ENCODE results near the gene ICE1.

Gene ICE1

GRCh38 chr5:5497152-5497788 is 74.8 kb downstream of the ICE1 start:
- no peak overlapping the region for H3K27ac ChIP-seq (ENCODE audit: low read length)
- H4K20me1 ChIP-seq (ENCODE audit: insufficient read depth, low read length), result no peaks in the 10 kb centered on the region
- ATAC-seq (ENCODE audit: insufficient read depth, low read depth) (peak; percentile 76), DNase-seq (peak; percentile 33)
- no peak overlapping the region for H3K9ac ChIP-seq (ENCODE audit: low read depth, low read length)
- TF ChIP-seq CTCF (IDR thresholded peaks at IDR 0.05; ENCODE audit: borderline replicate concordance, extremely low read depth, low read length, poor library complexity, severe bottlenecking), result peak; percentile 69
- no peak for TF ChIP-seq EZH2 (IDR thresholded peaks at IDR 0.05; ENCODE audit: borderline replicate concordance, low read depth, low read length, severe bottlenecking)
- no peaks in the 10 kb centered on the region for H3K9me3 ChIP-seq (ENCODE audit: insufficient read depth, low read length, severe bottlenecking)
- no peaks in the 10 kb centered on the region for H3K4me1 ChIP-seq (ENCODE audit: insufficient read depth, low read length)
- H3K36me3 ChIP-seq (ENCODE audit: insufficient read depth, low read length), result no peaks in the 10 kb centered on the region
- H3K79me2 ChIP-seq (ENCODE audit: insufficient read depth, low read length), result no peaks in the 10 kb centered on the region
- H3K27me3 ChIP-seq (ENCODE audit: insufficient read depth, low read length, poor library complexity), result peaks cover 4% of the 10 kb centered on the region
- H2AFZ ChIP-seq (ENCODE audit: low read depth, low read length), result no peak overlapping the region
- no peak overlapping the region for H3K4me2 ChIP-seq (ENCODE audit: insufficient read depth, low read length)
- no peak overlapping the region for H3K4me3 ChIP-seq (ENCODE audit: low read depth in 1 of 2, low read length in 2 of 2)

- ATAC-seq (ENCODE audit: insufficient read depth, low read depth), result no peak
- no peak for TF ChIP-seq CTCF (IDR thresholded peaks at IDR 0.05; ENCODE audit: borderline replicate concordance, extremely low read depth, low read length, poor library complexity, severe bottlenecking)
- no peak for TF ChIP-seq EZH2 (IDR thresholded peaks at IDR 0.05; ENCODE audit: borderline replicate concordance, low read depth, low read length, severe bottlenecking)
- H3K4me2 ChIP-seq (ENCODE audit: insufficient read depth, low read length), result no peak overlapping the region
Observed at GRCh38 chr5:5499442-5499841, 77.0 kb downstream of the ICE1 start.

GRCh38 chr5:5504325-5504724 is 81.8 kb downstream of the ICE1 start:
- Histone ChIP-seq H3K4me3 (ENCODE audit: low read depth in 1 of 2, low read length in 2 of 2) (no peak overlapping the region), H3K36me3 (ENCODE audit: insufficient read depth, low read length) (no peaks in the 10 kb centered on the region), H3K27ac (ENCODE audit: low read length) (no peak overlapping the region), H3K79me2 (ENCODE audit: insufficient read depth, low read length) (no peaks in the 10 kb centered on the region), H4K20me1 (ENCODE audit: insufficient read depth, low read length) (no peaks in the 10 kb centered on the region), H2AFZ (ENCODE audit: low read depth, low read length) (no peak overlapping the region), H3K4me2 (ENCODE audit: insufficient read depth, low read length) (no peak overlapping the region), H3K27me3 (ENCODE audit: insufficient read depth, low read length, poor library complexity) (peaks cover 15% of the 10 kb centered on the region), H3K9me3 (ENCODE audit: insufficient read depth, low read length, severe bottlenecking) (peaks cover 4% of the 10 kb centered on the region), H3K4me1 (ENCODE audit: insufficient read depth, low read length) (no peaks in the 10 kb centered on the region), H3K9ac (ENCODE audit: low read depth, low read length) (no peak overlapping the region)
- DNase-seq (no peak), ATAC-seq (ENCODE audit: insufficient read depth, low read depth) (no peak)
- TF ChIP-seq CTCF (IDR thresholded peaks at IDR 0.05; ENCODE audit: borderline replicate concordance, extremely low read depth, low read length, poor library complexity, severe bottlenecking) (no peak), EZH2 (IDR thresholded peaks at IDR 0.05; ENCODE audit: borderline replicate concordance, low read depth, low read length, severe bottlenecking) (no peak)

More at GRCh38 chr5:5499442-5499841, 77.0 kb downstream of the ICE1 start:
- no peak overlapping the region for H3K9ac ChIP-seq (ENCODE audit: low read depth, low read length)
- DNase-seq, result no peak
- no peaks in the 10 kb centered on the region for H3K36me3 ChIP-seq (ENCODE audit: insufficient read depth, low read length)
- H3K4me3 ChIP-seq (ENCODE audit: low read depth in 1 of 2, low read length in 2 of 2), result no peak overlapping the region
- H3K27me3 ChIP-seq (ENCODE audit: insufficient read depth, low read length, poor library complexity), result peaks cover 4% of the 10 kb centered on the region
- H3K9me3 ChIP-seq (ENCODE audit: insufficient read depth, low read length, severe bottlenecking), result peaks cover 4% of the 10 kb centered on the region
- H3K27ac ChIP-seq (ENCODE audit: low read length), result no peak overlapping the region
- H2AFZ ChIP-seq (ENCODE audit: low read depth, low read length), result no peak overlapping the region
- no peaks in the 10 kb centered on the region for H4K20me1 ChIP-seq (ENCODE audit: insufficient read depth, low read length)
- H3K4me1 ChIP-seq (ENCODE audit: insufficient read depth, low read length), result no peaks in the 10 kb centered on the region
- no peaks in the 10 kb centered on the region for H3K79me2 ChIP-seq (ENCODE audit: insufficient read depth, low read length)
